SU-DHL-6 (cell line): ENCODE measurements around the gene TMED10.

Experiments
- H2AFZ ChIP-seq: fragments of 200-600 bp; sonication (generic); 2 replicates; pipeline ENCODE4 v1.6.1; 2014; ENCODE audit warnings: low read depth, mild to moderate bottlenecking, moderate library complexity, mixed read lengths, antibody characterized with exemption, low read length; ENCODE audit not compliant: severe bottlenecking
- H3F3A ChIP-seq: fragments of 200-600 bp; shearing (Covaris generic); 2 replicates; pipeline ENCODE4 v1.6.0; 2016; ENCODE audit warnings: antibody characterized with exemption, mild to moderate bottlenecking; ENCODE audit not compliant: insufficient read depth
- H3K27ac ChIP-seq: fragments of 200-600 bp; sonication (generic); 2 replicates; pipeline ENCODE4 v1.5.1; 2016; ENCODE audit warnings: low read depth, mild to moderate bottlenecking, low read length, moderate library complexity, mixed read lengths
- H3K27me3 ChIP-seq: fragments of 200-600 bp; sonication (generic), shearing (Covaris generic); 2 replicates; pipeline ENCODE4 v1.6.0; 2014; ENCODE audit warnings: mild to moderate bottlenecking, low read length
- H3K36me3 ChIP-seq: fragments of 200-600 bp; sonication (generic); 2 replicates; pipeline ENCODE4 v1.6.1; 2014; ENCODE audit warnings: mild to moderate bottlenecking, low read length, mixed read lengths
- H3K4me2 ChIP-seq: fragments of 300-600, 200-600 bp; shearing (Covaris generic), sonication (generic); 2 replicates; pipeline ENCODE4 v1.6.0; 2014; ENCODE audit warnings: low read length, low read depth, mild to moderate bottlenecking; ENCODE audit not compliant: poor library complexity, severe bottlenecking
- H3K4me3 ChIP-seq: fragments of 200-600 bp; sonication (generic); 2 replicates; pipeline ENCODE4 v1.5.1; 2014; ENCODE audit warnings: antibody characterized with exemption, low read length, mild to moderate bottlenecking, mixed read lengths; ENCODE audit not compliant: insufficient read depth, poor library complexity, severe bottlenecking
- H3K79me2 ChIP-seq: fragments of 200-600 bp; sonication (generic); 2 replicates; pipeline ENCODE4 v1.6.1; 2014; ENCODE audit warnings: mild to moderate bottlenecking, low read length, moderate library complexity; ENCODE audit not compliant: insufficient read depth
- H3K9ac ChIP-seq: fragments of 200-600 bp; sonication (generic); 2 replicates; pipeline ENCODE4 v1.7.0; 2014; ENCODE audit warnings: mild to moderate bottlenecking, low read length
- H3K9me2 ChIP-seq: fragments of 200-600 bp; sonication (generic); replicated peaks from 2 replicates; pipeline ENCODE4 v1.6.1; 2014; ENCODE audit warnings: low read length; ENCODE audit not compliant: insufficient read depth
- H3K9me3 ChIP-seq: fragments of 200-600 bp; sonication (generic); 2 replicates; pipeline ENCODE4 v1.6.1; 2014; ENCODE audit warnings: low read length, mixed read lengths; ENCODE audit not compliant: insufficient read depth
- H4K20me1 ChIP-seq: fragments of 200-600 bp; sonication (generic); 2 replicates; pipeline ENCODE4 v1.6.1; 2014; ENCODE audit warnings: low read depth, mild to moderate bottlenecking, antibody characterized with exemption, low read length, moderate library complexity, mixed read lengths
- EZH2phosphoT487 ChIP-seq: fragments of 200-600 bp; sonication (generic), shearing (Covaris generic); conservative IDR thresholded peaks from 2 replicates; pipeline ENCODE4 v1.6.1; 2018; ENCODE audit warnings: mild to moderate bottlenecking, antibody characterized with exemption, low read length, moderate library complexity, mixed read lengths
- TF ChIP-seq, protein P1 (sequence below): fragments of 200-600 bp; sonication (generic); IDR thresholded peaks from one replicate; pipeline ENCODE4 v1.5.1; 2017; ENCODE audit warnings: antibody characterized with exemption, mild to moderate bottlenecking, low read length, moderate library complexity; ENCODE audit not compliant: insufficient read depth, poor library complexity, severe bottlenecking

TMED10 gene

GRCh38 chr14:75202657-75203056, 26.2 kb upstream of the TMED10 start:
- no peaks in the 10 kb centered on the region for H3K27me3 ChIP-seq
- no peaks in the 10 kb centered on the region for H3K79me2 ChIP-seq
- TF ChIP-seq EZH2phosphoT487: no peak
- TF ChIP-seq, protein P1, sequence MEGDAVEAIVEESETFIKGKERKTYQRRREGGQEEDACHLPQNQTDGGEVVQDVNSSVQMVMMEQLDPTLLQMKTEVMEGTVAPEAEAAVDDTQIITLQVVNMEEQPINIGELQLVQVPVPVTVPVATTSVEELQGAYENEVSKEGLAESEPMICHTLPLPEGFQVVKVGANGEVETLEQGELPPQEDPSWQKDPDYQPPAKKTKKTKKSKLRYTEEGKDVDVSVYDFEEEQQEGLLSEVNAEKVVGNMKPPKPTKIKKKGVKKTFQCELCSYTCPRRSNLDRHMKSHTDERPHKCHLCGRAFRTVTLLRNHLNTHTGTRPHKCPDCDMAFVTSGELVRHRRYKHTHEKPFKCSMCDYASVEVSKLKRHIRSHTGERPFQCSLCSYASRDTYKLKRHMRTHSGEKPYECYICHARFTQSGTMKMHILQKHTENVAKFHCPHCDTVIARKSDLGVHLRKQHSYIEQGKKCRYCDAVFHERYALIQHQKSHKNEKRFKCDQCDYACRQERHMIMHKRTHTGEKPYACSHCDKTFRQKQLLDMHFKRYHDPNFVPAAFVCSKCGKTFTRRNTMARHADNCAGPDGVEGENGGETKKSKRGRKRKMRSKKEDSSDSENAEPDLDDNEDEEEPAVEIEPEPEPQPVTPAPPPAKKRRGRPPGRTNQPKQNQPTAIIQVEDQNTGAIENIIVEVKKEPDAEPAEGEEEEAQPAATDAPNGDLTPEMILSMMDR: no peak
- H3K27ac ChIP-seq: no peak overlapping the region
- no peaks in the 10 kb centered on the region for H3K9me3 ChIP-seq
- no peaks in the 10 kb centered on the region for H3F3A ChIP-seq
- H3K9me2 ChIP-seq: no peaks in the 10 kb centered on the region
- H3K36me3 ChIP-seq: no peaks in the 10 kb centered on the region
- no peak overlapping the region for H3K4me3 ChIP-seq
- no peaks in the 10 kb centered on the region for H4K20me1 ChIP-seq
- H3K9ac ChIP-seq: no peak overlapping the region
- H3K4me2 ChIP-seq: no peak overlapping the region
- H2AFZ ChIP-seq: no peak overlapping the region

DNA sequence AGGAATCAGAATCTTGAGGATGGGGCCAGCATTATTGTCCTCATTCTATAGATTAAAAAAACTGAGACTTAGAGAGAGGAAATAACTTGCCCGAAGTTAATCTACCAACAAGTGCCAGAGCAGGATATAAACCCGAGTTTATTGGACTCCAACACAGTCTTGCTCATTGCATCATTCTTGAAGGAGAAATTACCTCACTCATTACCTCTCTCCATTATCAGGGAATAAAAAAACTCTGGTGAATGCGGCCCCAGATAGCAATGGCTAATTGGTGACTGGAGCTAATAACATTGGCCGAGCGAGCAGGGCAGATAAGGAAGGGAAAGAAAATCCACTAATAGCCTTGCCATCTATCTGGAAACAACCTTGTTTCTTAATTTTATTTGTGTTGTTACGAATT, 24.7 kb upstream of the TMED10 start:
- no peak overlapping the region for H3K27ac ChIP-seq
- no peak overlapping the region for H2AFZ ChIP-seq
- no peaks in the 10 kb centered on the region for H3K36me3 ChIP-seq
- no peaks in the 10 kb centered on the region for H4K20me1 ChIP-seq
- H3K9me3 ChIP-seq: no peaks in the 10 kb centered on the region
- no peak for TF ChIP-seq EZH2phosphoT487
- TF ChIP-seq, protein P1: no peak
- H3K27me3 ChIP-seq: no peaks in the 10 kb centered on the region
- no peaks in the 10 kb centered on the region for H3K79me2 ChIP-seq
- H3K4me2 ChIP-seq: no peak overlapping the region
- H3K9ac ChIP-seq: no peak overlapping the region
- H3K9me2 ChIP-seq: no peaks in the 10 kb centered on the region
- H3K4me3 ChIP-seq: no peak overlapping the region
- H3F3A ChIP-seq: no peaks in the 10 kb centered on the region

DNA sequence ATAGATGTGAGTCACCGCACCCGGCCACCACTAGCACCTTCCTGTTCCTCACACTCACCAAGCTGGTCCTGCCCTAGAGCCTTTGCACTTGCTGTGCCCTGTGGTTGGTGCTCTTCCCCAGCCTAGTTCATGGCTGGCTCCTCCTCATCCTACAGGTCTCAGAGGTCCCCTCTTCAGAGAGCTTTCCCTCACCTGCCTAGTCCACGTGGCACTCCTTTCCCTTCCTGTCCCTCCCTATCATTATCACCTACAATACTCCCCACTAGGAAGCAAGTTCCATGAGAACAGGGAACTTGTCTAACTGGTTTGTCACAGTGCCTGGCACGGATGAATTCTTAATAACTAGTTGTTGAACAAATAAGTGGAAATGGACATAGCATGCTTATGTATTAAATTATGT, 24.0 kb upstream of the TMED10 start:
- Histone ChIP-seq H3K27me3 (no peaks in the 10 kb centered on the region), H4K20me1 (no peaks in the 10 kb centered on the region), H3K36me3 (no peaks in the 10 kb centered on the region), H3K27ac (no peak overlapping the region), H3K9ac (no peak overlapping the region), H3K4me3 (no peak overlapping the region), H2AFZ (no peak overlapping the region), H3K9me2 (no peaks in the 10 kb centered on the region), H3K9me3 (no peaks in the 10 kb centered on the region), H3F3A (no peaks in the 10 kb centered on the region), H3K79me2 (no peaks in the 10 kb centered on the region), H3K4me2 (no peak overlapping the region)
- TF ChIP-seq, protein P1: no peak
- TF ChIP-seq EZH2phosphoT487: no peak
